Heart right ventricle (tissue), 16 donors: Measurements from ENCODE around the gene PSENEN. TPM values are rescaled to one million over a fixed set of nuclear protein-coding genes. Genes with fewer than 3 reads are reported as not detected.

Experiments
- ATAC-seq, 8 donors: fragments of 200-7000 bp; cut with Tn5 transposase; one replicate each; pipeline ENCODE4 v1.9.1; 2020; ENCODE audit warnings: mild to moderate bottlenecking in 8 of 8, moderate library complexity in 8 of 8, moderate number of reproducible peaks in 1 of 8
- DNase-seq, 2 donors: peaks; one replicate each; pipeline ENCODE4 v3.0.0-alpha.2; 2020
- H3K27ac ChIP-seq, 10 donors: fragments of 200-600 bp; sonication (generic) in 2 of 10; one replicate each; pipeline versions ENCODE4 v1.5.0 to v1.8.0; 2020 to 2022; ENCODE audit warnings: mild to moderate bottlenecking in 3 of 10
- H3K27me3 ChIP-seq, 7 donors: fragments of 200-600 bp; one replicate each; pipeline ENCODE4 v1.8.0; 2021 to 2022; ENCODE audit warnings: mild to moderate bottlenecking in 2 of 7
- H3K36me3 ChIP-seq, 9 donors: fragments of 200-600 bp; sonication (generic) in 1 of 9; one replicate each; pipeline versions ENCODE4 v1.5.0 to v1.8.0; 2020 to 2022; ENCODE audit warnings: mild to moderate bottlenecking in 2 of 9
- H3K4me1 ChIP-seq, 9 donors: fragments of 200-600 bp; sonication (generic) in 1 of 9; one replicate each; pipeline versions ENCODE4 v1.5.0 to v1.8.0; 2020 to 2022; ENCODE audit warnings: mild to moderate bottlenecking in 4 of 9
- H3K4me3 ChIP-seq, 10 donors: fragments of 200-600 bp; sonication (generic) in 2 of 10; one replicate each; pipeline versions ENCODE4 v1.5.0 to v1.8.0; 2020 to 2022; ENCODE audit warnings: mild to moderate bottlenecking in 7 of 10, moderate library complexity in 2 of 10
- H3K9me3 ChIP-seq, 11 donors: fragments of 200-600 bp in 10 of 11; sonication (generic) in 2 of 11; one replicate each; pipeline versions ENCODE4 v1.5.0 to v1.8.0; 2013 to 2022; ENCODE audit warnings: mild to moderate bottlenecking in 2 of 11, control low read depth in 1 of 11, moderate library complexity in 1 of 11
- CTCF ChIP-seq, 9 donors: fragments of 200-600 bp; sonication (generic) in 2 of 9; IDR thresholded peaks; one replicate each; pipeline versions ENCODE4 v1.5.0 to v1.8.0; 2021 to 2022; ENCODE audit warnings: antibody characterized with exemption in 9 of 9, mild to moderate bottlenecking in 5 of 9, moderate library complexity in 1 of 9
- WGBS, 2 donors: extraction: QIAGEN DNeasy Blood & Tissue Kit; methylation state at CpG; one replicate each; pipeline ENCODE4 v1.1.7; 2013; ENCODE audit warnings: inconsistent platforms in 1 of 2; 5-methylcytosine and 5-hydroxymethylcytosine counted together
- intact Hi-C, 10 donors: fragments of 100-400 bp; cut with DNase I; formaldehyde crosslinking; loops; one replicate each; pipeline versions ENCODE4 v1.11.1 to v1.14.2; 2022
- polyA plus RNA-seq, 2 donors: library from polyadenylated mRNA; stranded (reverse); fragments of 200-250 nt; gene quantifications; one replicate each; pipeline ENCODE4 v1.2.3, GENCODE V29; 2013
- total RNA-seq, 10 donors: library from RNA; stranded (reverse); fragmentation: NEBNext Ultra II Directional in 3 of 10; extraction: Animal tissue kit (Norgen Biotek cat#: 25700) in 3 of 10; gene quantifications; one replicate each; pipeline versions ENCODE4 v1.2.1 to v1.2.4, GENCODE V29; 2021 to 2023
- donor health status: Arrhythmogenic right ventricular cardiomyopathy.
- donor health status: ischemic (EF 13 %, LVEDD 7.1; RV severe dilation, severe dysfunction).
- donor health status: healthy with polysubstance abuse.
- donor health status: DM: no; HTN: yes; CAD: no.
- donor health status: DM: no; HTN: no; CAD: no.
- donor health status: ischemic (EF 25% LVEDD 6.9; RV normal size, moderate dysfunction).
- donor health status: ischemic (EF 25% LVEDD 5.7; RV mildly dilated, moderate dysfunction).
- donor health status: healthy.
- donor health status: DM: yes; HTN: yes; CAD: no.
- donor health status: Ischemic cardiomyopathy.
- donor health status: ischemic (EF 35%, LVEDD 5.7; RV mildly dilated, moderate dysfunction).
- donor health status: nonischemic (EF 11% LVEDD 7.7; RV severe dilation, severe dysfunction).
- donor health status: DM: yes; HTN: yes; CAD: no.
- donor health status: PGD.
- donor health status: ischemic (EF 29% LVEDD 5.4; RV normal size, mild dysfunction).
- donor health status: nonischemic (EF 23%, LVEDD 6.1; RV moderate dilation, normal function).

Gene PSENEN
- total and polyA plus RNA-seq, 12 donors, result 34.8 to 149 (median 47.2) TPM

- DNase-seq, result no peak
- Histone ChIP-seq H3K27me3 (peaks cover 0 to 15% (median 0%) of the 10 kb centered on the region in 7 donors), H3K27ac (peak overlapping the region; percentile 88 to 99 (median 98)), H3K4me3 (peak overlapping the region in 4 of 10 donors; percentile 71 to 89 (median 86)), H3K4me1 (peaks cover 4 to 67% (median 42%) of the 10 kb centered on the region in 9 donors), H3K9me3 (no peaks in the 10 kb centered on the region), H3K36me3 (peaks cover 0 to 32% (median 18%) of the 10 kb centered on the region in 9 donors)
- ATAC-seq, result no peak
- intact Hi-C loops, result loop anchor here in 2 of 10 donors (5.0 kb wide), 2 partner anchors 37 to 178 kb away; partner anchors contain the start of gene KMT2B (in 1 of the 2)
- WGBS, 2 donors, result 81 to 84% methylated on average over 13 of the region's 13 CpGs
- no peak for TF ChIP-seq CTCF (IDR thresholded peaks at IDR 0.05)
Measured at GRCh38 chr19:35754370-35755130, 9.1 kb downstream of the PSENEN start.

GRCh38 chr19:35755131-35755549 is 9.7 kb downstream of the PSENEN start:
- Histone ChIP-seq H3K27me3 (peaks cover 0 to 15% (median 0%) of the 10 kb centered on the region in 7 donors), H3K4me3 (peak overlapping the region in 9 of 10 donors; percentile 71 to 99 (median 85)), H3K27ac (peak overlapping the region; percentile 88 to 99 (median 98)), H3K36me3 (peaks cover 0 to 36% (median 18%) of the 10 kb centered on the region in 9 donors), H3K4me1 (peaks cover 4 to 61% (median 40%) of the 10 kb centered on the region in 9 donors), H3K9me3 (no peaks in the 10 kb centered on the region)
- ATAC-seq, result peak in 2 of 8 donors; percentile 2 to 27
- 33 to 39% methylated on average over 11 to 17 of the region's 17 CpGs for WGBS, 2 donors
- intact Hi-C loops, result loop anchor here in 1 of 10 donors (5.0 kb wide), 1 partner anchor 177 kb away; no protein-coding TSS in a partner anchor
- TF ChIP-seq CTCF (IDR thresholded peaks at IDR 0.05), result no peak
- no peak for DNase-seq

GRCh38 chr19:35755550-35756376 is 10.3 kb downstream of the PSENEN start:
- WGBS, 2 donors, result 7 to 14% methylated on average over 68 to 74 of the region's 74 CpGs

More at GRCh38 chr19:35755550-35756376, 10.3 kb downstream of the PSENEN start:
- Histone ChIP-seq H3K36me3 (peaks cover 0 to 43% (median 18%) of the 10 kb centered on the region in 9 donors), H3K27ac (peak overlapping the region; percentile 88 to 99 (median 98)), H3K4me1 (peaks cover 4 to 59% (median 37%) of the 10 kb centered on the region in 9 donors), H3K9me3 (peaks cover 0 to under 1% (median 0%) of the 10 kb centered on the region in 11 donors), H3K27me3 (peaks cover 0 to 15% (median 0%) of the 10 kb centered on the region in 7 donors), H3K4me3 (peak overlapping the region; percentile 56 to 99 (median 82))
- TF ChIP-seq CTCF (IDR thresholded peaks at IDR 0.05), result no peak
- DNase-seq (peak; percentile 88 to 93), ATAC-seq (peak; percentile 18 to 50 (median 36))
- intact Hi-C loops, result loop anchor here in 1 of 10 donors (5.0 kb wide), 1 partner anchor 177 kb away; no protein-coding TSS in a partner anchor
